Stimulated activated CD4-positive, alpha-beta T cell treated with anti-CD3 and anti-CD28 coated beads, TNF-alpha, amount 100 ng/mL, for 4 hours (primary cell): ENCODE measurements around the gene ECHS1.
A peak's percentile ranks its signal among the peaks of the same experiment; 100 is the strongest.

Experiments
- DNase-seq, 3 experiments: peaks; one replicate each; pipeline ENCODE4 v3.0.0-alpha.2; 2020; ENCODE audit warnings: low read depth in 3 of 3

ECHS1 gene

DNA sequence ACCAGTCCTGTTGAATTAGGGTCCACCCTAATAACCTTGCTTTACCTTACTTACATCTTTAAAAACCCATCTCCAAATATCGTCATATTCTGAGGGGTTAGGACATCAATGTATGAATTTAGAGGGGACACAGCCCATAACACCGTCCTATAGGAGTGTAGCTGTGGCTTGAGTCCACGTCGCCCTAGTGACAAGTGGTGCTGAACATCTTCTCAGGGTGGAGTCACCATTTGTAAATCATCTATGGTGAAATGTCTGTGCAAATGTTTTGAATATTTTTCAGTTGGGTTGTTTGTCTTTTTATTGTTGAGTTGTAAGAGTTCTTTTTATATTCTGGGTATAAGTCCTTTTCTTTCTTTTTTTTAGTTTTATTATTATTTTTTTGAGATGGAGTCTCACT, 31.2 kb downstream of the ECHS1 start:
- no peak for DNase-seq

DNA sequence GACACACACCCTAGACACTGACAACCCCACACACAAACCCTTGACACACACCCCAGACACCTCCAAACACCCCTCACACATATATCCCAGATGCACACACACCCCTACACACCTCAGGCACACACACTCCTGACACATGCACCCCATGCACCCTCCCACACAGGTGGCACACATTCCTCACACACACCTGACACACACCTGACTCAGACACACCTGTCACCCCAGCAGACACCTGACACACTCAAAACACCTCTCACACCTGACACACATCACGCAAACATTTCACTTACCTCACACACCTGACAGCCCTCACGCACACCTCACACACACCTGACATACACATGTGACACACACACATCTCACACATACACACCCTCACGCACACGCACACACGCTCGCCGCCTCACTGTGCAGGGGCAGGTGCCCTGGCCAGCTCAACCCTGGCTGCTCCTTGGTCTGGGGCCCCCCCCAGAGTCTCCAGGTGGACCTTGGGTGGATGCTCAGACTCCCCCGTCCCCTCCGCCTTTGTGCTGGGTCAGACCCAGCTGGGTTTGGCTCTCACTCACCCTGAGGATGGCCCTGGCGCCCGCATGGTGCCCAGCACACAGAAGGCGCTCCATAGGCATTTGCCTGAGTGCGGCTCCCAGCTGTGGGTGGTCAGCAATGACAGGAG, 33.3 kb downstream of the ECHS1 start:
- no peak for DNase-seq

DNA sequence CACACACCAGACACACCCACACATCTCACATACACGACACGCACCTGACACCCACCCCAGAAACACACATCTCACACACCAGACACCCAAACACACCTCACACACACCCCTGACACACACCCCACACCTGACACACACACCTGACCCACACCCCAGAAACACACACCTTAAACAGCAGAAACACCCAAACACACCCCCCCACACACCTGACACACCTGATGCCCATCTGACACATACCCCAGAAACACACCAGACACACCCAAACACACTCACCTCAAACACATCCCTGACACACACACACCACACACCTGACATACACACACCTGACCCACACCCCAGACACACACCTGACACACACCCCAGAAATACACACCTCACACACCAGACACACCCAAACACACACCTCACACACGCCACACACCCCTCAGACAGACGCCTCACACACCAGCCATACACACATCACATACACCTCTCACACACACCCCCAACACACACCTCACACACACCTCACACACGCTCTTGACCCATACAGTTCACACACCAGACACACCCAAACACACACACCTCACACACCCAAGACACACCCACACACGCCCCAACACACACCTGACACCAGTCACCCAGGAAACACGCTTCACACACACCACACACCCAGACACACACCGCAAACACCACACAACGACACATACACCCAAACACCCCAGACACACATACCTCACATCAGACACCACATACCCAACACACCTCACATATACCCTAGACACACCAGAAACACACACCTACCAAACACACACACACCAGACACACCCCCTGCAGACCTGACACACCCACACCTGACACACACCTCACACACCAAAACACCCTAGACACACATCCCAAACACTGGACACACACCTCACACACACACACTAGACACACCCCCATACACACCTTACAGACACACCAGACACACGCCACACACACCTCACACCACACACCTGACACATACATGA, 34.8 kb downstream of the ECHS1 start:
- DNase-seq = no peak

DNA sequence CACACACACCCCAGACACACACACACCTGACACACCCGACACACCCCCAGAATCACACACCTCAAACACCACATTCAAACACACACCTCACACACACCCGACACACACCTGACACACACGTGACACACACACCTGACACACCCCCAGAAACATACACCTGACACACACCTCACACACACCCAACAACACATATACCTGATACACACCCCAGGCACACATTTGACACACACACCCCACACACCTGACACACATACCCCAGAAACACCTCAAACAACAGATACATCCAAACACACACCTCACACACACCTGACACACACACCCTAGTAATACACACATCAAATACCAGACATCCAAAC, 35.8 kb downstream of the ECHS1 start:
- no peak for DNase-seq

DNA sequence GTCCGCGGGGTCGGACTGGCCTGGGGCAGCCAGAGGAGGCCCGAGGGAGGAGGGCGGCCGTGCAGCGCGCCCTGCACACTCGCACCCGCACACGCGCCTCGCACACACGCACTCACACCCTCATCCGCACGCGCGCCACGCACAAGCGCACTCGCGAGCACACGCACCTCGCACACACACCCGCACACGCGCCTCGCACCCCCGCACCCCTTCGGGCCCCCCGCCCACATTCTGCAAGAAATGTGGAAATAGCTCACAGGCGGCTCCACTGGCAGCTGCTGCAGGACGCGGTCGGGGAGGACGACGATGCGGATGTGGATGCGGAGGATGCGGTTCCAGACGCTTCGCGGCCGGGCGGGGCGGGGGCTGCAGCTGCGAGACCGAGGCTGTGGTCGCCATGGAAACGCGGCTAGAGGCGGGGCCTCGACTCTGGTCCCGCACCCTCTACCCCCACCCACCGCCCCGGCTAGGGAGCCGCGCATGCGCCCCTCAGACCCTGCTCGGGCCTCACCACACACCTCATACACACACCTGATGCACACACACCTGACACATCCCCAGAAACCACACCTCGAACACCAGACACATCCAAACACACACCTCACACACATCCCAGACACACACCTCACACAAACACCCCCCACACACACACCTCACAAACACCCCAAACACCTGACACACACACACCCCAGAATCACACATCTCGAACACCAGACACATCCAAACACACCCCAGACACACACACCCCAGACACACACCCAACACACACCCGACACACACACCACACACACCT, 36.4 kb downstream of the ECHS1 start, which contains the start of gene CALY:
Gene CALY (minus strand): TSS at position 320 of the 793 bp plus-strand sequence. CDS start 7,907 bp downstream, outside the sequence.
- DNase-seq = peak; percentile 45 to 76 (median 67)

DNA sequence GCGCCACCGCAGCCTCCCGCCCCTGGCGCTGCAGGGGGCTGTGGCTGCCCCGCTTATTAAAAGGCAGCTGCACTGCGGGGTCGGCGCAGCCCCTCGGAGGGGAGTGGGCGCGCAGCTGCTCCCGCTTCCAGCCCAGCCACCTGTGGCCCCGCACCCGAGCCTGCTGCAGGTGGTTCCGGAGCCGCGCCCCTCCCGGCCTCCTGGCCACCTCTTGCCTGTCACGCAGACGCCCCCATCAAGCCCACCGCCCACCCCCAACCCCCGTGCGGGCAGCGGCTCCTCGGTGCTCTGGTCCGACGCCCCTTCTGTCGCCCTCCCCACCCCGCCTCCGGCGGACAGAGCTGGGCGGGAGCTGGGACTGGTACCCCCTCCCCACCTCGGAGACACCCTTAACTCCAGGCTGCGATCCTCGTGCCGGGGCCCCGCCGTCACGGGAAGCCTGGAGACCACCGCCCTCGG, 37.0 kb downstream of the ECHS1 start:
- DNase-seq = no peak

DNA sequence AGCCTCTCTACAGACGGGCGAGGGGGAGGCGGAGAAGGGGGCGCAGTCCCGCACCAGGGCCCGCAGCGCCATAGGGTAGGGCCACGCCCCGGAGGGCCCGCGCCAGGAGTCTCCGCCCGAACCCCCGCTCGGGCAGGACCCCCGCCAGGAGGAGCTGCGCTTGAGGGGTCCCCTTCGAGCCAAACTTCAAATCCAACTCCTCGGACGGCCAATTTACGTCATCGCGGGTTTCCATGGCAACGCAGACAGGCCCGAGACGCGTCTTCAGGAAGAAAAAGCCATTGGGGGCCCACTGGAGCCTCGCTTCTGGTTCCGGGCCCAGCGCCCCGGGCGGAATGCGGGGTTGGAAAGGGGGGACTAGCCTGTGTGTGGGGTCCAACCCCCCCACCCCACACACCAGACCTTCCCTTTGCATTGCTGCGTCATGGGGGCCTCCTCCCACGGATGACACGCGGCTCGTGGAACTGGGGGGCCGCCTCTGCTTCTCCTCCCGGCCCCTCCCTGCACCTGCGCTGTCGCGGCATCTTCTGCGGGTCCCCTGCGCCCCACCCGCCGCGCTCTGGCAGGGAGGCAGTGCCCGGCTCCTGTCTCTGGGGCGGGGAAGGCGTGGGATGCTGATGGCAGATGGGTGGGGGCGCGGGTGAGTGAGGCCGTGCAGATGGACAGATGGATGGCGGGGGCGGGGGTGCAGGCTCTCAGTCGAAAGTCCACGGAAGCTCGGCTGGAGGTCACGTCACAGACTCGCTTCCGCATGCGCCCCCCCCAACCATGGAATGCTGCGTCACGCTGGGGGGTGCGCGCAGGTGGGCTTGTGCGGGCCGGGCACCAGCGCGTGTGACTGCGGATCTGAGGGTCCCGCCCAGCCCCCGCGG, 37.7 kb downstream of the ECHS1 start:
- DNase-seq = peak; percentile 41 to 70 (median 68)

DNA sequence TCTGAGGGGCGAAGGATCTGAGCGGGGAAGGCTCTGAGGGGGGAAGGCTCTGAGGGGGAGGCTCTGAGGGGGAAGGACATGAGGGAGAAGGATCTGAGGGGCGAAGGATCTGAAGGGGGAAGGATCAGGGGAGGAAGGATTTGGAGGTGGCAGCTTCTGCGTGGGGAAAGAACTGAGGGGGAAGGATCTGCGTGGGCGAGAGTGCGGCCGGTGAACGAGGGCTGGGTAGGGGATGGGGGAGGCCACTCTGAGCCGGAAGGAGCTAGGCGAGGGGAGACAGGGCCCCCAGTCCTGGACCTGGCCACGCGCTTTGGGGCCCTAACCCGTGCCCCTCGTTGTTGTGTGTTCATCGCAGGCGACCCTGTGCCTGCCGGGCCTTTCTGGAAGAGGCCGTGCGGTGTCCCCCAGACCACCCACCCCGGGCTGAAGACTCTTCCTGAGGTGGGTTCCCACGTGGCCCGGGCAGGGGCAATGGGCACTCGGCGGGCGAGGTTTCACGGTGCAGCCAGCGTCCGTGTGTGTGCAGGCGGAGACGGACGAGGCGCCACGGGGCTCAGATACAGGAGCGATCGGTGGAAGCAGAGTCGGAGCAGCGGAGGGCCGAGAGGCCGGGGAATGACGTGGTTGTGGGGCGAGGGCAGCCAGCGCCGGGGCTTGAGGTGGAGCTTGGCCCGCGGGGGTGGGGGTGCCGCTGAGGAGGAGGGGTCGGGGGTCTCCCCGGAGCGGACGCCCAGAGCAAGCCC, 38.5 kb downstream of the ECHS1 start:
- DNase-seq = no peak

DNA sequence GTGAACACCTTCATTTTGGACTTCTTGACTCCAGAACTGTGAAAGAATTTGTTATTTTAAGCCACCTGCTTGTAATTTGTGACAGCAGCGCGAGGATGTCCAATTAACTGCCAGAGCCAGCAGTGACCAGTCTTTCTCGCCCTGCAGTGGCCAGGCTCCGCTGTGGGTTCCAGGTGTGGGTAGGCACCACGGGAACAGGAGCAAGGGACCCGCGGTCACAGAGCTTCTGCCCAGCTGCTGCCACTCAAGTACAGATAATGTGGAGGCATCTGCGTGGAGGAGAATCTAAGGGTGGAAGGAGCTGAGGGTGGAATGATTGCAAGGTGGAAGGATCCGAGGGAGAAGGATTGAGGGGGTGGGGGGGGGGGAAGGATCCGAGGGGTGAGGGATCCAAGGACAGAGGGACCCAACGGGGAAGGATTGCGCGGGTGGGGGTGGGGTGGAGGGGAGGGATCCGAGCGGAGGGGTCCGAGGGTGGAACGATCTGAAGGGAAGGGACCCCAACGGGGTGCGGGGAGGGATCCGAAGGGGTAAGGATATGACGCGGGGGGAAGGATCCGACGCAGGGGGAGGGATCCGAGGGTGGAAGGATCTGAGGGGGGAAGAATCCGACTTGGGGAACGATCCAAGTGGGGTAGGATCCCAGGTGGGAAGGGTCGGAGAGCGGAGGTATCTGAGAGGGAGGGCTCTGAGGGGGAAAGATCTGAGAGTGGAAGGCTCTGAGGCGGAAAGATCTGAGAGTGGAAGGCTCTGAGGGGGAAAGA, 40.0 kb downstream of the ECHS1 start:
- no peak for DNase-seq

DNA sequence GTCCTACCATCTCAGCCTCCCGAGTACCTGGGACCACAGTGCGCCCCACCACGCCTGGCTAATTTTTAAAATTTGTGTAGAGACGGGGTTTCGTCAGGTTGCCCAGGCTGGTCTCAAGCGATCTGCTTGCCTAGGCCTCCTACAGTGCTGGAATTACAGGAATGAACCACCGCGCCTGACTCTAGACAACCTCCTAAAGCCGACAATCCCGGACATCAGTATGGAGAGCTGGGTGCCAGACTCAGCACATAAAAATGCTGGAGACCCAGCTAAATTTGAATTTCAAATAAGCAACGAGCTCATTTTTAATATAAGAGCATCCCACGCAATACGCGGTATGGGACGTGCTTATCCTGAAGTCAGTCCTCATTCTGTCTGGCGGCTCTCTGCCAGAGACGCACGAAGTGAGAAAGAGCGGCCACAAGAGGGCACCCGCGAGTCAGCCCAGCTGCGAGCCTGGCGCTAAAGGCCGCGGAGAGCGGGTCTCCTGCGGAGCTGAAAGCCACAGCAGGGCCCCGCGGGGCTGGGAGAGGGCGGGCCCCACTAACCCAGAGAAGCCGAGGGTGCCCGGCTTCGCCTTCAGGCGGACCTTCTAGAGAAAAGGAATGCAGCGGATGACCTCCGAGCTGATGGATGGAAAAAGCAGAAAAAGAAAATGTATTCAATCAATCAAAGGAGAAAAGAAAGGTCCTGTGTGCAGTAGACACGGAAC, 43.5 kb downstream of the ECHS1 start:
- DNase-seq = peak; percentile 78 to 85 (median 81)

DNA sequence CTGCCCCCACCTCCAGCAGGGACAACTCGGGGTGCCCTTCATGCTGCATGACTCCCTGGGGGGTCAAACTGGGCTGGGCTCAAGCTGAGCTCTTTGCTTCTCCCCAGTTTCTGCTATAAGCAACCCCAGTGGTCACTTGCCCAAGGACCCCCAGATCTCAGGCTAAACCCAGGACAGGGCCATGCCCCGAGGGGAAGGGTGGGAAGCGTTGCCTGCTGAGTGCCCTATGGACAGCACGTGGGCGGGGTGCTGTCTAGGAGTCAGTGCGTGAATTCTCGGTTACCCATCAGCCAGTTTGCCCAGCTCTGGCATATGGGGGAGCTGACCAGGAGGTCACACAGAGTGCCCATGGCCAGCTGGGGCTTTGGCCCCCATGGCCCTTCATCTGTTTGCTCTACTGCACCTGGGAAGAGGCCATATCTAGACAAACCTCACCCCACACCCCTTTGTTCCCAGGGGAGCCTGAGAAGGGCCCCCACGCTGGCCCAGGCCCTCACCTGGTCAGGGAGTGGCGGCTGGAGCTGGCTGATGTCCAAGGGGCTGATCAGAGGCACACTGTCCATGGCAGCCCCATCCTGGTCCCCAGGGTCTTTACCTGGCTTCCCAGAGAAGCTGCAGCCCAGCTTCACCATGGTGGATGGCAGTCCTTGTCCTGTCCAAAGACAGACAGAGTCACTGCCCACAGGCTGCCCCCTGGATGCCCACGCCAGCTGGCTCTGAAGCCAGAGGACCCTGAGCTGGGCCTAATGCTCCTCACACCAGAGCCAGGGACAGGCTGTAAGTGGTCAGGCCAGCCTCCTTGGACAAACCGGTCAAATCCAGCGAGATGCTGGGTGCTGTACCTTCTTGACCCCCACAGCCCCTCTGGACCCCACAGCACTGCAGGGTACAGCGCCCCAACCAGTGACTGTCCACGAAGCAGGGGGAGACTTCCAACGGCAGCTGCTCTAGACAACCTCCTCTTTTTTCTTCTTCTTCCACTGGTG, 44.5 kb downstream of the ECHS1 start:
- DNase-seq = no peak

DNA sequence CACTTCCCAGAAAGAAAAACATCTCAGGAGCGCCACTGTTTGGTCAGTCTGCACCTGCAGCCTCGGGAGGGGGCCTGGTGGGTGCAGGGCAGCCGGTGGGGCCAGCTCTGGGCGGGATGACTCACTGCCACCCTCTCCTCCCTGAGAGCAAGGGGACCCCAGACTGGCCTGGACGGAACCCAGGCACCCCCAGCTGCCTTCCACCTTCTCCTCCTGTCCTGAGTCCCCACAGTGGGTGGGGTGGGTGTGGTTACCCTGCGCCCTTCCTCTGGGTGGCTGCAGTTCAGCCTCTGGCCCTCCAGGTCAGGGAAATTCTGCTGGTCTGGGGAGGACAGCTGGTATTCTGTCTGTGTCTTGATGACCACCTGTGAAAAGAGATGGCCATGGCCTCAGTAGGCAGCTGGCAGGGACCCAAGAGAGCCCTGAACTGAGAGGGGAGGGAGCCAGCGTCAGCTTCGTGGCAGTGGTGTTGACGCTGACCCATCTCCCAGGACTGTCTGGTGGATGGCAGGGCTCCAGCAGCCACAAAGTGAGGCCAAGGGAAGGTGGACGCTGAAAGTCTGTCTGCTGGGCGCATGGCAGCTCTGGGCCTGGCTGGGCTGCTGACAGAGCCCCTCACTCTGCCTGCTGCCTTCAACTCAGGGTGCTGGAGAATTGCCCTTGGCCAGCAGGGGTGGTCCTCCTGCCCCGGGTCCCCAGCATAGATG, 45.4 kb downstream of the ECHS1 start:
- DNase-seq = no peak

DNA sequence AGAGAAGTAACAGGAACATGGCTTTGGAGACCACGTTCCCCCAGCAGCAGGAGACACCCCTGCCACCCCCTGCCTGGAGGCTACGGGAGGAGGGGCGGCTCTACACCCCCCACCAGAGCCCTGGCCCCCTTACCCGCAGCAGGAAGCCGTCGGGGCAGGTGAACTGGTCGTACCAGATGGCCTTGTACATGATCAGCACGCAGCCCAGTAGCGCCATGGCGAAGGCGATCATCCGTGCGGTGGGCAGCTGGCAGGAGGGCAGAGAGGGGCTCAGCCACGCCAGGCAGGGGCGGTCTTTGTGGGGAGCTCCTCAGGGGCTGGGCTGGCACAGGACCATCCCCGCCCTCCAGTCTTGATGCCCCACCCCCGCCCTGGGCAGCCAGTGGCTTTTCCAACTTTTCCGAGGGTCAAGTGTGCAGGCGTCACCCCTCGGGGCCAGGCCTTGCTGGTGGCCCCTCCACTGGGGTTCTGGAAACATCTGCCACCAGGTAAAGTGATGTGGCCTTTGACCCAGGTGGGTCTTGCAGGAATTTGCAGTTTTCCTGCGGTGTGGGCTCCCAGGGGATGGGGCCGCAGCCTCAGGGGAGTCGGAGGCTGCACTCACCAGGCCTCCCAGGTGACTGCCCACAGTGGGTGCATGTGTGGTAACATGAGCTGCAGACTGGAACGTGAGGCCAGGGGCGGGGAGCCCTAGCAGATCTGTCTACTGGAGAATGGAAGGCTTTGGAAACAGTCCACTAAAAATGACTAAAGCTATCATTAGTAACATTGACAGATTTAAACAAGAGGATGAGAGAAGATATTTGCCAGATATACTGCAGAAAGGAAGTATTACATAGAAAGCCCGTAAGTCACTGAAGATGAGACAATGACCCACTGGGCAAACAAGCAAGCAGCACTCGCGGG, 46.2 kb downstream of the ECHS1 start:
- no peak for DNase-seq

DNA sequence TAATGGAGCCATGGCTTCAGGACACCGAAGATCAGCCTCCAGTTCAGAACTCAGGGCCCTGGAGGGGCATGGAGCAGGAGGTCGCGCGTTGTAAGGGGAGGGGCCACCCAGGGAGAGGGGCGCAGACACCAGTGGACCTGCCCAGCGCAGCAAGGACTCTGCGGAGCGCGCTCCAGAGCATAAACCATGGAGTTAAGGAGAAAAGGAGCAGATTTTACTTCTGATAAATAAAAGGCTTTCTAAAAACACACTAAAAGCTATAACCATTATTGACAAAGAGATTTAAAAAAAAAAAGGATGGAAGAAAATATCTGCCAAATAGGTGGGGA, 47.0 kb downstream of the ECHS1 start:
- no peak for DNase-seq

DNA sequence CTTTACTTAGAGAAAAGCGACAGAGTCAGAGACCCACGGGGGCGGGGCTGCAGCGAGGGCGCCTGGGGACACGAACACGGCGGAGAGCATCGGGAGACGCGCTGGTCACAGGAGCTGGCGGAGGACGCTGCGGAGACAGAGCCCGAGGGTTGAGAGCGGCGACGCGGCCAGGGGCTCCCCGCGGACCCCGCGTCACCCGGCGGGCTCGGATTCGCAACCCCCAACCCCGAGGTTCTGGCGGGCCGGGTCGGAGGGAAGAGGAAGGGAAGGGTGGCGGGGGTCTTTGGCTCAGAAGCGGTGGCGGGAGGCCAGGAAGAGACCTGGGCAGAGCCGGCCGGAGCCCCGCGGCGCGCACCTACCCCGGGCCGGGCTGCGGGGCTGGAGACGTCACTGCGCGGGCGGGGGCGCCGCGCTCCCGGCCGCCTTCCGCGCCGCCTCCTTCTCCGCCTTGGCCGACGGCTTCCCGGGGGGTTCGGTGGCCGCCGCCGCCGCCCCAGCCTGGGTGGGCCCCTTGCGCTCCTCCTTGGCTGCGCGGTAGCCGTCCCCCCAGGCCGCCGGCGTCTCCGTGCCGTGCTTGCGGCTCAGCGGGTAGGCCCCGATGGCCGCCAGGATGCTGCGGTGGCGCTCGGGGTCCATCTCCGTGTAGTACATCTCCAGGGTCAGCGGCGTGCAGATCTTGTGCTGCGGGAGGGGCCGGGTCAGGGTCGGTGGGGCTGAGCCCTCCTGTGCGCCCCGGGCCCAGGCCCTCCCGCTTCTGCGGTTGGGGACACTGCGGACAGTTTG, 47.5 kb downstream of the ECHS1 start:
- DNase-seq = no peak
